ENCODE measurements around the gene NEUROD2. TPM values are rescaled to one million over a fixed set of nuclear protein-coding genes. Genes with fewer than 3 reads are reported as not detected.

Gene NEUROD2
- total RNA-seq, 1 experiment from 2014 or later = not detected

GRCh38 chr17:39581071-39581758 is 26.5 kb downstream of the NEUROD2 start:
- DNase-seq (ENCODE audit: low read depth) = no peak

- no peak for DNase-seq (ENCODE audit: low read depth)
These were observed 27.6 kb downstream of the NEUROD2 start for GRCh38 chr17:39580082-39580468.

- no peak for DNase-seq (ENCODE audit: low read depth)
These were observed 28.2 kb downstream of the NEUROD2 start for GRCh38 chr17:39579318-39580081.

GRCh38 chr17:39578272-39578671 is 29.4 kb downstream of the NEUROD2 start:
- DNase-seq (ENCODE audit: low read depth) = no peak

GRCh38 chr17:39576187-39576586 is 31.5 kb downstream of the NEUROD2 start:
- peak; percentile 18 for DNase-seq (ENCODE audit: low read depth)

- peak; percentile 60 for DNase-seq (ENCODE audit: low read depth)
These were observed 34.0 kb downstream of the NEUROD2 start for GRCh38 chr17:39573447-39574298.

- DNase-seq (ENCODE audit: low read depth) = no peak
These were observed 35.6 kb downstream of the NEUROD2 start for GRCh38 chr17:39572121-39572520.

GRCh38 chr17:39569126-39569525 is 38.6 kb downstream of the NEUROD2 start:
- DNase-seq (ENCODE audit: low read depth) = no peak

- DNase-seq (ENCODE audit: low read depth) = no peak
These were observed 39.0 kb downstream of the NEUROD2 start for GRCh38 chr17:39568702-39569101.

- DNase-seq (ENCODE audit: low read depth) = no peak
These were observed 41.4 kb downstream of the NEUROD2 start for GRCh38 chr17:39566094-39566850.

GRCh38 chr17:39564211-39564848 is 43.4 kb downstream of the NEUROD2 start:
- DNase-seq (ENCODE audit: low read depth) = peak; percentile 11

GRCh38 chr17:39563476-39563875 is 44.2 kb downstream of the NEUROD2 start:
- DNase-seq (ENCODE audit: low read depth) = no peak

GRCh38 chr17:39562976-39563375 is 44.7 kb downstream of the NEUROD2 start:
- DNase-seq (ENCODE audit: low read depth) = no peak

GRCh38 chr17:39562395-39562794 is 45.3 kb downstream of the NEUROD2 start:
- no peak for DNase-seq (ENCODE audit: low read depth)

- DNase-seq (ENCODE audit: low read depth) = no peak
These were observed 51.3 kb downstream of the NEUROD2 start for GRCh38 chr17:39556423-39556822.

- no peak for DNase-seq (ENCODE audit: low read depth)
These were observed 52.4 kb downstream of the NEUROD2 start for GRCh38 chr17:39555368-39555767.

Measured in HT1080 (cell line).